ENCODE measurements around the gene HSPA1B.

- no peak for TF ChIP-seq CTCF (IDR thresholded peaks at IDR 0.05; ENCODE audit: low read depth, low read length)
- no peak for TF ChIP-seq POLR2A (IDR thresholded peaks at IDR 0.05; ENCODE audit: extremely low read depth, insufficient read length)
- no peak for TF ChIP-seq MAX (IDR thresholded peaks at IDR 0.05; ENCODE audit: low read depth, low read length)
These were observed 19.9 kb downstream of the HSPA1B start for GRCh38 chr6:31847276-31847978.

Measured in NB4 (cell line).